Measurements from ENCODE around the gene UPF1.

Gene UPF1

GRCh38 chr19:18831524-18832305, at the start of gene UPF1:
Gene UPF1 (plus strand): TSS chr19:18831959. CDS start chr19:18832210, 251 bp downstream.
- DNase-seq: peak; percentile 96

- DNase-seq: no peak
Observed at GRCh38 chr19:18782559-18783225, 49.1 kb upstream of the UPF1 start.

DNA sequence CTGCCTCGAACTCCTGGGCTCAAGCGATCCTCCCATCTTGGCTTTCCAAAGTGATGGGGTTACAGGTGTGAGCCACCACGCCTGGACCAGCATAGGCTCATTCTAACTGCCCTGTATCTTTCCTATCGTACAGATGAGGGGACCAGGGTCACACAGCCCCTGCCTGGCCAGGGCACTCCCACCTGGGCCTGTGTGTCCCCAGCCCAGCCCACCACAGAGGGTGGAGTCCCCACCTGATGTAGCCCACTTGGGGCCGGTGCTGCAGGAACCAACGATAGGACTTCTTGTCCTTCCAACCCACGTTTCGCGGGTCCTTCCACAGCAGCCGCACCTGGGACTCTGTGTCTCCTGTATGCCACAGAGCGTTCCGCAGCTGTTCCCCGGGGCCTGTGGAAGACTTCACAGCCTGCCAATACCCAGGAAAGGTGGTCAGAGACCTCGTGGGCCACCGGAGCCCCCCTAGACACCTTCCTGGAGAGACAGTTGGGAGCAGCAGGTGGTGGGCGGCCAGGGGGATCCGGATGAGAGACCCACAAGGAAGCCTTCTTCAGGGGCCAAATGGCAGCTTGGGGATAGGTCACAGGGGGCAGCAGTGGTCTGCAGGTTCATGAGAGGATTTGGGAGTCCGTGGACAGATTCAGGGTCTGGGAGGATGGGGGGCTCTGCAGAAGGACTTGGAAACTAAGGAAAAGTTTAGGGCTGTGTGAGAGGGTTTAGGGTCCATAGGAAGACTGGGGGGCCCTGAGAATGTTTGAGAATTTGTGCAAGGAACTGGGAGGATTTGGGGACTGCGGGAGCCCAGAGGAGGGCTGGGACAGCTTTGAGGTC, 47.6 kb upstream of the UPF1 start:
- no peak for DNase-seq

DNA sequence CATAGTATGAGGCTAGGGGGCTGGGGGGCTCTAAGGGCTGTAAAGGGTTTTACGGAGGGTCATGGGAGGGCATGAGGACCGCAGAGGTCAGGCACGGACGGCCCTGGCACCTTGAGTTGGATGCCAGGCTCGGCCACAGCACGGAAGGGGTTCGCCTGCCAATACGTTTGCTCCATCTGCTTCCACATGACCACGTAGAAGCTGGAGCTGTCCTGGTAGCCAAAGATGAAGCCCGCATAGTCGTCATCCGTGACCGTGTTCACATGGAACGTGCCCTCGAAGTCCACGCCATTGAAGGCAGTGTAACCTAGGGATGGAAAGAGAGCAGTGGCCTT, 47.0 kb upstream of the UPF1 start:
- no peak for DNase-seq

DNA sequence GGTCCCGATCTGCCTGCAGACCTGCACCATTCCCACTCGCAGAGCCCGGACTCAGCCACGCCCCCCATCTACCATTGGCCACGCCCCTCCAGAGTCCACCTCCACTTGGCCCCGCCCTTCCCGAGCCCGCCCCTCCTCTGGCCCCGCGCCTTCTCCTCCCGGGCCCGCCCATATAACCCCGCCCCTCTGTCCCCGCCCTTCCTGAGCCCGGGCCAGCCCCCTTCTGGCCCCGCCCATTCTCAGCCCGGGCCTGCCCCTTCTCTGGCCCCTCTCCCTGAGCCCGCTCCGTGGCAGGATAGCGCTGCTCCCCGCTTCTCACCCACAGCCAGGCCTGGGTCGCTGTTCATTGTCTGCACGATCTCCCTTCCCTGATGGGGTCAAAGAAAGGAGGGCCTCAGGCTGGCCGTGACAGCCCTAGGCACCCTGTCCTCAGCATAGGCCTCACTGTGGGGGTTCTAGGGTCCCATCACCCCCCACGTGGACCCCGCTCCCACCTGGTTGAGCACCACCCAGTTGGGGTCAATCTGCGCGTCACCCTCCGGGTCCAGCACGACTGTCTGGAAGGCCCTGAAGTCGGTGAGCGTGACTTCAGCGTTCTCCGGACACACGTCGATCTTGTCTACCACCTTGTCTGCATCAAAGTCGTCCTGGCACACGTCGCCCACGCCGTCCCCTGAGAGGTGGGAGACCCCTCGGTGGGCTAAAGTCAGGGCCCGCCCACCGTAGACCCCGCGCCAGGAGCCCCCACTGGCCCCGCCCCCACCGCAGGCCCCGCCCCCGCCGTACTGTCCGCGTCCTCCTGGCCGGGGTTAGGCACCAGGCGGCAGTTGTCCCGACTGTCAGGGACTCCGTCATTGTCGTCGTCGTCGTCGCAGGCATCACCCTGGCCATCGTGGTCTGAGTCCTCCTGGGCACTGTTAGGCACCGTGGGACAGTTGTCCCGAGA, 46.3 kb upstream of the UPF1 start:
- DNase-seq: peak; percentile 72

DNA sequence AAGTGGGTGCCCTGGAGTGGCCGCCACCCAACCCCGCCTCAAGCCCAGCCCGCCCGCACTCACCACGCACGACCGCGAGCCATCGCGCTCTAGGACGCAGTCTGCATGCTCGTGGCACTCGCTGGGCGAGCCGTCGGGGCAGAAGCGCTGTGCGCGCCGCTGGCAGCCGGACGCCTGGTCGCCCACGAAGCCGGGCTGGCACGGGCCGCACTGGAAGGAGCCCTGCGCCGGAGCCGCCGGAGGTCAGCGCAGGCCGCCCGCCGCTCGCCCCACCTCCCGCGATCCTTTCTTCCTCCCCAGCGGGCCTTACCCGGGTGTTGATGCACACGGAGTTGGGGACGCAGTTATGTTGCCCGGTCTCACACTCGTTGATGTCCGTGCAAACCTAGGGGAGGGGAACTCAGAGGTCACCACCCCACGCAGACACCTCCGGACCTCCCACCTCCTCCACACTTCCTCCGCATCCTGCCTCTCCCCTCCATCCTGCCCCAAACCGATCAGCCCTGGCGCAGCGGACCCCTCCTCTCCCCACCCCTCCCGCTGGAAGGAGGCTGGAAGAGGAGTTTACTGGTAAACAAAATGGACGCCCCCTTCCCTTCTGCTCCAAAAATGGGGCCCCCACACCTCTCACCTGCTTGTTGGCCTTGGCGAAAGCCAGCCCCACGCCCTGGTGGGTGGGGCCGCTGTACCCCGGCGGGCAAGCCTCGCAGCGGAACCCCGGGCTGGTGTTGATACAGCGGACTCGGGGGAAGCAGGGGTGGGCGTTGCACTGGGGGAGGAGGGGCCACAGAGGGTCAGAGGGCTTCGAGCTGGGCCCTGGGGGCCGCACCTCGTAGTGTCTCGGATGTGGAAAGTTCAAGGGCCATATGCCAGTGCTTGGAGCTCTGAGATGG, 43.0 kb upstream of the UPF1 start:
- DNase-seq: no peak

GRCh38 chr19:18789422-18789869, 42.3 kb upstream of the UPF1 start:
- DNase-seq: no peak

GRCh38 chr19:18789883-18790565, 41.7 kb upstream of the UPF1 start:
- peak; percentile 38 for DNase-seq

DNA sequence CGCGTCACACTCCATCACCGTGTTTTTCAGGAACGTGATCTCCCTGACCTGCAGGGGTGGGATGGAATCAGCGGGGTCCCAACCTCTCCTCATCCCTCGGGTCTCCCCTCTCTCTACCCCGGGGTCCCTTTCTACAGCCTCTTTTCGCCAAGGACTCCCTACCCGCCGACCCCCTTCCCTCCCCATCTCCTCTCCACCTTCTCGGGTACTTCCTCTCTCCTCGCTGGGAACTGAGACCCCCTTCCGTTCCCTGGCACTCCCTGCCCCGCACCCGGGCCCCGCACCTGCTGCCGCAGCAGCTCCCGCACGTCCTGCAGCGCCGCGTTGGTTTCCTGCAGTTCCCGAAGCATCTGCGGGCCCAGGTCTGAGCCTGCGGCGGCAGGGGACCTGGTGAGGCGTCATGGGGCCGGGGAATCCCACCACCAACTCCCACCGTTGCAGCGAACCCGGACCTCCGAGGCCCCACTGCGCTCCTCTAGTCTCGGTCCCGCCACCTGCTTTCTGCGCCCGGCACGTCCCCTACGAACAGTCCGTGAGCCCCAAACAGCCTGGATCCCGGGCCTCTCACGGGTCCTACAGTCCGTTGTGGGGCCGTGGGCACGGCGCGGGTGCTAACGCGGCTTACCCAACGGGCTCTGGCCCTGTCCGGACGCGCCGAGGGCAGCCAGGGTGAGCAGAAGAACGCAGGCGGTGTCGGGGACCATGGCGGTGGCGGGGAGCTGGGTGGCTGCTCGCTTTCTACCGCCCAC, 41.0 kb upstream of the UPF1 start, which contains the start of gene COMP:
TSS of gene COMP (minus strand) at position 740 of the 749 bp plus-strand sequence. CDS start at position 704, 36 bp downstream.
- no peak for DNase-seq

- DNase-seq: no peak
Observed at GRCh38 chr19:18791315-18791678, 40.5 kb upstream of the UPF1 start.

GRCh38 chr19:18792661-18793060, 39.1 kb upstream of the UPF1 start:
- no peak for DNase-seq

DNA sequence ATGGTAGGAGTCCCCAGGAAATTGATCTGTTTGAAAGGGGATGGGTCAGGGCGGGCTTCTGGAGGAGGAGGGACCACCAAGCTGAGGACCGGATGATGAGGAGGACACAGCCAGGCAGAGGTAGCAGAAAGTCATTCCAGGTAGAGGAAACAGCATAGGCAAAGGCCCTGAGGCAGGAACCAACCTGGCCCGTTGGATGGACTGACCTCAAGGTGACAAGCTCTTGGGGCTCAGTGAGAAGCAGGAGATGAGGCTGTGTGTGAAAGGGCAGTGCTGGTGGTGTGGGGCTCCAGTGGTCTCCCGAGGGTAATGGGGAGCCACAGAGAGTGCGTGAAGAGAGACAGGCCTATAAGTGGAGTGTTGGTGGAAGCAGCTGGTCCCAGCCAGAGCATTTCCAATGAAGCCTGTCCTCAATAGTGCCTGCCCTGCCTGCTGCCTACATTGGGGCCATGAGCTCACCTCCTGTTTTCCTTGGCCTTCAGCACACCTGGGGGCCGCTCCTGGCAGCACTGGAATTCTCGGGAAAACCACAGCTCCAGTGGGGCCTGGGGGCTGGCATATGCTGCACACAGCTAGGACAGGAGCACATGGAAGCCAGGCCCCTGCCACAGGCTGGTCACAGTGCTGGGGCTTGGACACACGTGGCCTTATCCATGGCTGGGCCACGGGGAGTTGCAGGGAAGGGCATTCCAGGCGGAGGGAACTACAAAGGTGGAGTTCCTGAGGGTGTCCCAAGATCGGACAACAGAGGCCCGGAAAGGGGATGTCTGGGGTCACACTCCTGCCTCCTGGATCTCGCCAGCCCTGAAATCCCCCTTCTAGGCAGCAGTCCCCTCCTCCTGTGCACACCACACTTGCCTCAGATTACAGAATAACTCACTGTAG, 38.4 kb upstream of the UPF1 start:
- no peak for DNase-seq

GRCh38 chr19:18794029-18794313, 37.8 kb upstream of the UPF1 start:
- DNase-seq: no peak

- no peak for DNase-seq
Observed at GRCh38 chr19:18794692-18795091, 37.1 kb upstream of the UPF1 start.

DNA sequence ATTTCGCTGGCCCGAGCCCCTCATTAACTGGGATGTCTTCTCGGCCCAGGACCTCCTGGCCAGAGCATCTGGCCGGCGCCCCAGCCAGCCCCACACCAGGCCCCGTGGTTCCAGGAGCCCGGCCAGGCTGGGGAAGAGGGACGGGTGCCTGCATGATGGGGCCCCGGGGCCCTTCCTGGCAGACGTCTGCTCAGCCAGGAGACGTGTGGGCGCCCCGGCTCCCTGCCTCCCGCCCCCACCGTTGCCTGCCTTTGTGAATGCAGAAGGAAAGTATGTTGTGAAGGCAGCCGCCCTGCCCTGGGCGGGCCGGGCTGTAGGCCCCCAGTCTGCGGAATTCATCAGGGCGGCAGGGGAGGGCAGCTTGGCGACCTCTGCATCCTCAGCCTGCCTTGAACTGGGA, 36.2 kb upstream of the UPF1 start:
- no peak for DNase-seq

DNA sequence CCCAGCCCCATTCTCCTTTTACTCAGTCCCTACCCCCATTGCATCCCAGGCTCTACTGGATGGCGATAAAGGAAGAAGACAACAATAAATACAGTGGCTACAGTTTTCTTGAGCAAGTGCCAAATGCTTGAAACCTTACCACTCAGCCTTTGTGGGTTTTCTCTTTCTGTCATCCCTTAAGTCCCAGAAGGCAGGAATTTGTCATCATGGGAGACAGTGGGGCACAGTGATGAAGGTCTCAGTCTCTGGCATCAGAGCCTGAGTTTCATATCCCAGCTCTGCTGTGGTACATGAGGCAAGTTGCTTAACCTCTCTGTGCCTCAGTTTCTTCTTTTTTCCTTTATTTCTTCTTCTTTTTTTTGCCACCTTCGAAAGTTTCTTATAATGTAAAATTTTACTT, 35.5 kb upstream of the UPF1 start:
- no peak for DNase-seq

- DNase-seq: no peak
Observed at GRCh38 chr19:18798384-18799352, 33.1 kb upstream of the UPF1 start.

Data from CD4-positive, alpha-beta T cell treated with Interleukin-10 for 1 hour (primary cell).